Glutamatergic neuron (in vitro differentiated cells): ENCODE results near the gene LRRC3. TPM values are rescaled to one million over a fixed set of nuclear protein-coding genes. Genes with fewer than 3 reads are reported as not detected.

ENCODE experiments used
- DNase-seq: peaks from one replicate; pipeline ENCODE4 v3.0.0; 2022
- H3K27ac Mint-ChIP-seq: one replicate; pipeline ENCODE4 v1.8.0; 2020; ENCODE audit warnings: mild to moderate bottlenecking, mixed read lengths, inconsistent platforms; ENCODE audit not compliant: unreplicated experiment
- H3K27me3 Mint-ChIP-seq: one replicate; pipeline ENCODE4 v1.8.0; 2020; ENCODE audit warnings: mild to moderate bottlenecking, moderate library complexity, mixed read lengths, inconsistent platforms; ENCODE audit not compliant: unreplicated experiment
- H3K36me3 Mint-ChIP-seq: one replicate; pipeline ENCODE4 v1.8.0; 2020; ENCODE audit warnings: mild to moderate bottlenecking, mixed read lengths, inconsistent platforms; ENCODE audit not compliant: unreplicated experiment
- H3K4me1 Mint-ChIP-seq: one replicate; pipeline ENCODE4 v1.8.0; 2020; ENCODE audit warnings: mild to moderate bottlenecking, low read depth, mixed read lengths, inconsistent platforms; ENCODE audit not compliant: unreplicated experiment
- H3K4me3 Mint-ChIP-seq: one replicate; pipeline ENCODE4 v1.8.0; 2020; ENCODE audit warnings: mild to moderate bottlenecking, mixed read lengths, inconsistent platforms; ENCODE audit not compliant: unreplicated experiment
- H3K9me3 Mint-ChIP-seq: one replicate; pipeline ENCODE4 v1.8.0; 2020; ENCODE audit warnings: mild to moderate bottlenecking, moderate library complexity, mixed read lengths, inconsistent platforms; ENCODE audit not compliant: unreplicated experiment
- total RNA-seq: library from RNA; stranded (reverse); fragmentation: NEBNext Ultra II Directional; extraction: Animal tissue kit (Norgen Biotek cat#: 25700); gene quantifications from one replicate; pipeline ENCODE4 v1.2.1, GENCODE V29; 2021; ENCODE audit not compliant: unreplicated experiment
- TF ChIP-seq, protein P1 (sequence below): fragments of 200-600 bp; sonication (generic); IDR thresholded peaks from one replicate; pipeline ENCODE4 v1.5.0; 2021; ENCODE audit not compliant: partially characterized antibody, unreplicated experiment

Gene LRRC3
- total RNA-seq, 1 donor from 2014 or later: 5.8 TPM

DNA sequence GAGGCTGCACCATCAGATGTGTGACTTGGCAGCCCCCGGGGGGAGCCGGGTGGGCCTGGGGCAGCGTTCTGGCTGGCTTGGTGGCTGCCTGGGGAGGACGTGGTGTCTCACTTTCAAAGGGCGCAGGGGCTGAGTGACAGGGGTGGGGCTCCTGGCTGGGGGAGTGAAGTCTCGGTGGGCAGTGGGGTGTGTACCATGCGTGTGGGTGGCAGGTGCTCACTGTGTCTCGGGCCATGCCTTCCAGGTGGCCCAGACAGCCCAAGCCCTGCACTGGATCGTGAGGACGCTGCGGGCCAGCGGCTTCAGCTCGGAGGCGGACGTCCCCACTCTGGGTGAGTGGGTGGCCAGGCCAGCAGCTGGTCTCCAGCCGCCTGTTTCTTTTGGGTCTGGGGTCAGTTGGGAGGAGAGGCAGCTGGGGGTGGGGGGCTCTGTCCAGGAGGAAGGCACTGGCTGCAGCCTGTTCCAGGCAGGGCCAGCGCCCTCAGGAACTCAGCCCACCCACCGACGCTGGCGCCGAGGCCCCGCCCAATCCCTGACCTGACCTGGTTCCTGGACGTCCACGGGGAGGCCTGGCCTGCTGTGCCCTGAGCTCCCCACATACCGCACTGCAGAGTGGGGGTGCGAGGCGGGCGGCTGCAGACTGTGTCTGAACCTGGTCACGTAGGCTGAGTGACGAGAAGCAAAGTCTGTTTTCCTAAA lies 30.6 kb upstream of the LRRC3 start:
- H3K27ac Mint-ChIP-seq: no peak overlapping the region
- H3K4me1 Mint-ChIP-seq: peaks cover 4% of the 10 kb centered on the region
- DNase-seq: no peak
- no peak overlapping the region for H3K4me3 Mint-ChIP-seq
- H3K27me3 Mint-ChIP-seq: peaks cover 3% of the 10 kb centered on the region
- H3K36me3 Mint-ChIP-seq: peaks cover 1% of the 10 kb centered on the region
- TF ChIP-seq, protein P1, sequence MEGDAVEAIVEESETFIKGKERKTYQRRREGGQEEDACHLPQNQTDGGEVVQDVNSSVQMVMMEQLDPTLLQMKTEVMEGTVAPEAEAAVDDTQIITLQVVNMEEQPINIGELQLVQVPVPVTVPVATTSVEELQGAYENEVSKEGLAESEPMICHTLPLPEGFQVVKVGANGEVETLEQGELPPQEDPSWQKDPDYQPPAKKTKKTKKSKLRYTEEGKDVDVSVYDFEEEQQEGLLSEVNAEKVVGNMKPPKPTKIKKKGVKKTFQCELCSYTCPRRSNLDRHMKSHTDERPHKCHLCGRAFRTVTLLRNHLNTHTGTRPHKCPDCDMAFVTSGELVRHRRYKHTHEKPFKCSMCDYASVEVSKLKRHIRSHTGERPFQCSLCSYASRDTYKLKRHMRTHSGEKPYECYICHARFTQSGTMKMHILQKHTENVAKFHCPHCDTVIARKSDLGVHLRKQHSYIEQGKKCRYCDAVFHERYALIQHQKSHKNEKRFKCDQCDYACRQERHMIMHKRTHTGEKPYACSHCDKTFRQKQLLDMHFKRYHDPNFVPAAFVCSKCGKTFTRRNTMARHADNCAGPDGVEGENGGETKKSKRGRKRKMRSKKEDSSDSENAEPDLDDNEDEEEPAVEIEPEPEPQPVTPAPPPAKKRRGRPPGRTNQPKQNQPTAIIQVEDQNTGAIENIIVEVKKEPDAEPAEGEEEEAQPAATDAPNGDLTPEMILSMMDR: no peak
- H3K9me3 Mint-ChIP-seq: peaks cover 2% of the 10 kb centered on the region

DNA sequence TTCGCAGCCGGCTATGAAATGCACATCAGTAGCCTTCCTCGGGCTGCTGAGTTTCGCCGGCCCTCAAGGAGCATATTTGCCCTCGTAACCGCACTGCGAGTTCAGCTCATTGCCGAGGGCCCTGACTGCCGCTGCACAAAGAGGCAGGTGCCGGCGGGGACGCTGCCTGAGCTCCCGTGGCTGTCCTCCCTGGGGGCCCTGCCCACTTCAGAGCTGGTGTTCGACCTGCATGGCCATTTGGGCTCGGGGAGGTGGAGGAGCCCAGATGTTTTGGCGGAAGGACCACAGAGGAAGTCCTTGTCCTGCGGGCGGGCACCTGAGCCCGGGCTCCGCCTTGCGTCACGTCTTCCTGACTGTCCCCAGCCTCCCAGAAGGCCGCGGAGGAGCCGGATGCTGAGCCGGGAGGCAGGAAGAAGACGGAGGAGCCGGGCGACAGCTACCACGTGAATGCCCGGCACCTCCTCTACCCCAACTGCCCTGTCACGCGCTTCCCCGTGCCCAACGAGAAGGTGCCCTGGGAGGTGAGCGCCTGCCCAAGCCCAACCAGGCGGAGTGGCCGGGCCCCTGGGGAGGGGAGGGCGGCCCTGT lies 29.9 kb upstream of the LRRC3 start:
- Mint-ChIP-seq H3K36me3 (no peaks in the 10 kb centered on the region), H3K27ac (no peak overlapping the region), H3K4me1 (peaks cover 4% of the 10 kb centered on the region), H3K27me3 (no peaks in the 10 kb centered on the region), H3K9me3 (peaks cover 2% of the 10 kb centered on the region), H3K4me3 (no peak overlapping the region)
- TF ChIP-seq, protein P1: no peak
- no peak for DNase-seq

DNA sequence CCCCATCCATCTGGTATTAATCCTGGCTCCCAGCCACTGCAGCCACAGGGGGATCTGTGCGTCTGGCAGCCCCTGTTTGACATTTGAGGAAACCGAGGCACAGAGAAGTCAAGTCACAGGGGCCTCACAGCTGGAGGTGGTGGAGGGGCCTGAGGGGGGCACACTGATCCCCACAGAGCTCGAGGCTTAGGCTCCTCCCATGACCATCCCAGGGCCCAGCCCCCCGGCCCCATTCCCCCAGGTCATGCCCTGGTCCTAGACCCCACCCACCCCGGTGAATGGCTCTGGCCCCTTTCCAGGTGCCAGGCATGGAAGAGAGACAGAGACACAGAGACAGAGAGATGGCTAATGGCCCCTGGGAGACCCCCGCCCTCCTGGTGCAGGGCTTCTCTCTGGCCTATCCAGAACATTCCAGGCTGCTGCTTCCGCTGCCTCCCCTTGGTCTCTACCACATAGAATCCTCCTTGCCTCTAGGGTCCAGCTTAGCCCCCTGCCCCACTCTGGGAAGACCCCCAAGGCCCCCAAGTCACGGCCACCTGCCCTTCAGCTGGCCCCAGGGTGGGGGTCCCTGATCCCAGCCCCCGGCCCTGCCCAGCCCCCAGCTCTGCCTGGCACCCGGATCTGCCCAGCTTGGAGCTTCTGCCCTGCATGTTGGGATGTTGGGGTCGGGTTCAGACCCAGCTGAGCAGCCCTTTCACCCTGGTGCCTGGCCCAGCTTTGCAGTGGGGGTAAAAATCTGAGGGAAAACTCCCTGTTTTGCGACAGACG lies 29.2 kb upstream of the LRRC3 start:
- H3K27me3 Mint-ChIP-seq: no peaks in the 10 kb centered on the region
- peaks cover 4% of the 10 kb centered on the region for H3K4me1 Mint-ChIP-seq
- H3K4me3 Mint-ChIP-seq: no peak overlapping the region
- no peak overlapping the region for H3K27ac Mint-ChIP-seq
- peaks cover 2% of the 10 kb centered on the region for H3K9me3 Mint-ChIP-seq
- peaks cover 4% of the 10 kb centered on the region for H3K36me3 Mint-ChIP-seq
- DNase-seq: no peak
- TF ChIP-seq, protein P1: no peak

DNA sequence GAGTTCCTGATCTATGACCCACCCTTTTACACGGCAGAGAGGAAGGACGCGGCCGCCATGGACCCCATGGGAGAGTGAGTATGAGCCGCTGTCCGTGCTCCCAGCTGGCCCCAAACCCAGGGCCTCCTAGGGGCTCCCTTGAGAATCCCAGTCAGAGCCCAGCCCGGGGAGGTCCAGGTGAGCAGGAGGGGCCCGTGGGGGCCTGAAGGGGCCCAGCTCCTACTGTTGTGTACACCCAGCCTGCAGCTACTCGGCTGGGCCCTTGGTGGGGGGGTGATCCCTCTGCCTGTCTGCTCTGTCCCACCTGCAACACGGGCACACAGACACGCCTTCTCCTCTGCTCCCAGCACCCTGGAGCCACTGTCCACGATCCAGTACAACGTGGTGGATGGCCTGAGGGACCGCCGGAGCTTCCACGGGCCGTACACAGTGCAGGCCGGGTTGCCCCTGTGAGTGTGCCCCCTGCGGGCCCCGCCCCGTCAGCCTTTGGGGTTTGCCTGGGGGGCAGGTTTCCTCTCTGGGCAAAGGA lies 28.6 kb upstream of the LRRC3 start:
- Mint-ChIP-seq H3K4me3 (no peak overlapping the region), H3K27me3 (no peaks in the 10 kb centered on the region), H3K27ac (no peak overlapping the region), H3K4me1 (peaks cover 4% of the 10 kb centered on the region), H3K36me3 (peaks cover 4% of the 10 kb centered on the region), H3K9me3 (peaks cover 2% of the 10 kb centered on the region)
- TF ChIP-seq, protein P1: no peak
- no peak for DNase-seq
